GM19025 (cell line): ENCODE data around the gene ZMAT5.

Experiments used
- ATAC-seq: cut with Tn5 transposase; IDR thresholded peaks from one replicate; pipeline ENCODE4 v1.9.1; 2021; ENCODE audit warnings: mild to moderate bottlenecking, low read depth, moderate library complexity; ENCODE audit not compliant: unreplicated experiment

ZMAT5 gene

GRCh38 chr22:29715240-29715639, 51.6 kb downstream of the ZMAT5 start:
- ATAC-seq = no peak

- no peak for ATAC-seq
Measured at GRCh38 chr22:29713156-29713727, 53.6 kb downstream of the ZMAT5 start.

- ATAC-seq = no peak
Measured at GRCh38 chr22:29712119-29712518, 54.7 kb downstream of the ZMAT5 start.

GRCh38 chr22:29710922-29711593, 55.7 kb downstream of the ZMAT5 start:
- ATAC-seq = no peak

- no peak for ATAC-seq
Measured at GRCh38 chr22:29710193-29710592, 56.6 kb downstream of the ZMAT5 start.

- no peak for ATAC-seq
Measured at GRCh38 chr22:29707471-29707870, 59.3 kb downstream of the ZMAT5 start.

GRCh38 chr22:29707010-29707409, 59.8 kb downstream of the ZMAT5 start:
- ATAC-seq = no peak

GRCh38 chr22:29706486-29706885, 60.3 kb downstream of the ZMAT5 start:
- ATAC-seq = no peak

GRCh38 chr22:29705651-29706050, 61.2 kb downstream of the ZMAT5 start:
- ATAC-seq = no peak

- no peak for ATAC-seq
Measured at GRCh38 chr22:29704528-29705285, 62.1 kb downstream of the ZMAT5 start.

- no peak for ATAC-seq
Measured at GRCh38 chr22:29703569-29704195, 63.1 kb downstream of the ZMAT5 start.

GRCh38 chr22:29702931-29703501, 63.8 kb downstream of the ZMAT5 start:
- ATAC-seq = no peak

- no peak for ATAC-seq
Measured at GRCh38 chr22:29702000-29702930, 64.5 kb downstream of the ZMAT5 start.

- ATAC-seq = no peak
Measured at GRCh38 chr22:29701155-29701999, 65.4 kb downstream of the ZMAT5 start.

- no peak for ATAC-seq
Measured at GRCh38 chr22:29700900-29701154, 66.0 kb downstream of the ZMAT5 start.

- no peak for ATAC-seq
Measured at GRCh38 chr22:29700206-29700899, 66.5 kb downstream of the ZMAT5 start.

- no peak for ATAC-seq
Measured at GRCh38 chr22:29697853-29698598, 68.8 kb downstream of the ZMAT5 start.
